ENCODE results near the gene TMEM135.
"Not testable (repeated sequence)": the region's sequence is repeated elsewhere in the genome, so short reads cannot be mapped to it uniquely, and the experiment has no call there.

TMEM135 gene

GRCh38 chr11:87256694-87257340 is 219.1 kb downstream of the TMEM135 start:
- no peak for DNase-seq (ENCODE audit: low read depth, low spot score)

GRCh38 chr11:87258171-87258833 is 220.6 kb downstream of the TMEM135 start:
- no peak for DNase-seq (ENCODE audit: low read depth, low spot score)

- DNase-seq (ENCODE audit: low read depth, low spot score): no peak
Measured at GRCh38 chr11:87259736-87260135, 222.0 kb downstream of the TMEM135 start.

GRCh38 chr11:87260811-87261210 is 223.1 kb downstream of the TMEM135 start:
- DNase-seq (ENCODE audit: low read depth, low spot score): no peak

- DNase-seq (ENCODE audit: low read depth, low spot score): no peak
Measured at GRCh38 chr11:87263264-87263838, 225.6 kb downstream of the TMEM135 start.

GRCh38 chr11:87263979-87264378 is 226.2 kb downstream of the TMEM135 start:
- no peak for DNase-seq (ENCODE audit: low read depth, low spot score)

GRCh38 chr11:87265132-87265531 is 227.4 kb downstream of the TMEM135 start:
- no peak for DNase-seq (ENCODE audit: low read depth, low spot score)

GRCh38 chr11:87265979-87266378 is 228.2 kb downstream of the TMEM135 start:
- peak; percentile 10 for DNase-seq (ENCODE audit: low read depth, low spot score)

- no peak for DNase-seq (ENCODE audit: low read depth, low spot score)
Measured at GRCh38 chr11:87266751-87267150, 229.0 kb downstream of the TMEM135 start.

- not testable (repeated sequence) for DNase-seq (ENCODE audit: low read depth, low spot score)
Measured at GRCh38 chr11:87271951-87272350, 234.2 kb downstream of the TMEM135 start.

GRCh38 chr11:87275176-87275575 is 237.4 kb downstream of the TMEM135 start:
- DNase-seq (ENCODE audit: low read depth, low spot score): no peak

- DNase-seq (ENCODE audit: low read depth, low spot score): no peak
Measured at GRCh38 chr11:87280143-87280542, 242.4 kb downstream of the TMEM135 start.

GRCh38 chr11:87281496-87281895 is 243.8 kb downstream of the TMEM135 start:
- peak; percentile 46 for DNase-seq (ENCODE audit: low read depth, low spot score)

- no peak for DNase-seq (ENCODE audit: low read depth, low spot score)
Measured at GRCh38 chr11:87284306-87284705, 246.6 kb downstream of the TMEM135 start.

- not testable (repeated sequence) for DNase-seq (ENCODE audit: low read depth, low spot score)
Measured at GRCh38 chr11:87285674-87286073, 247.9 kb downstream of the TMEM135 start.

- DNase-seq (ENCODE audit: low read depth, low spot score): no peak
Measured at GRCh38 chr11:87286338-87286737, 248.6 kb downstream of the TMEM135 start.

GRCh38 chr11:87290304-87290922 is 252.7 kb downstream of the TMEM135 start:
- DNase-seq (ENCODE audit: low read depth, low spot score): peak; percentile 35

GRCh38 chr11:87292598-87292997 is 254.9 kb downstream of the TMEM135 start:
- DNase-seq (ENCODE audit: low read depth, low spot score): no peak

GRCh38 chr11:87295237-87295636 is 257.5 kb downstream of the TMEM135 start:
- DNase-seq (ENCODE audit: low read depth, low spot score): no peak

GRCh38 chr11:87296627-87297026 is 258.9 kb downstream of the TMEM135 start:
- DNase-seq (ENCODE audit: low read depth, low spot score): no peak

- no peak for DNase-seq (ENCODE audit: low read depth, low spot score)
Measured at GRCh38 chr11:87298155-87298554, 260.4 kb downstream of the TMEM135 start.

GRCh38 chr11:87299041-87299481 is 261.3 kb downstream of the TMEM135 start:
- DNase-seq (ENCODE audit: low read depth, low spot score): no peak

All from smooth muscle cell of the brain vasculature (primary cell).